Measurements from ENCODE around the gene LPP.
A peak's percentile ranks its signal among the peaks of the same experiment; 100 is the strongest.

LPP gene

GRCh38 chr3:188197388-188197847 is 43.5 kb downstream of the LPP start:
- Histone ChIP-seq H3K9me3 (ENCODE audit: control insufficient read depth, low read length) (no peaks in the 10 kb centered on the region), H3K27ac (ENCODE audit: low read depth, low read length, severe bottlenecking) (peak overlapping the region; percentile 67), H3K4me1 (ENCODE audit: control insufficient read depth, insufficient read depth, low read length, poor library complexity, severe bottlenecking) (peaks cover 34% of the 10 kb centered on the region), H3K4me3 (ENCODE audit: extremely low read depth, insufficient read depth, low read length, poor library complexity, severe bottlenecking) (no peak overlapping the region), H3K36me3 (ENCODE audit: control insufficient read depth, insufficient read depth, low read length) (peaks cover 17% of the 10 kb centered on the region)
- 69 to 85% methylated on average over 5 to 6 of the region's 8 CpGs for WGBS, 2 experiments (ENCODE audit: insufficient coverage in 2 of 2)

- no CpG with 5 or more reads among the region's 3 CpGs for WGBS, 2 experiments (ENCODE audit: insufficient coverage in 2 of 2)
- Histone ChIP-seq H3K27ac (ENCODE audit: low read depth, low read length, severe bottlenecking) (peak overlapping the region; percentile 47), H3K4me3 (ENCODE audit: extremely low read depth, insufficient read depth, low read length, poor library complexity, severe bottlenecking) (no peak overlapping the region), H3K36me3 (ENCODE audit: control insufficient read depth, insufficient read depth, low read length) (peaks cover 12% of the 10 kb centered on the region), H3K4me1 (ENCODE audit: control insufficient read depth, insufficient read depth, low read length, poor library complexity, severe bottlenecking) (peaks cover 34% of the 10 kb centered on the region), H3K9me3 (ENCODE audit: control insufficient read depth, low read length) (no peaks in the 10 kb centered on the region)
These were observed 44.0 kb downstream of the LPP start for GRCh38 chr3:188198001-188198400.

GRCh38 chr3:188198760-188199327 is 44.9 kb downstream of the LPP start:
- 89 to 90% methylated on average over 7 to 8 of the region's 9 CpGs for WGBS, 2 experiments (ENCODE audit: insufficient coverage in 2 of 2)
- no peaks in the 10 kb centered on the region for H3K9me3 ChIP-seq (ENCODE audit: control insufficient read depth, low read length)
- H3K36me3 ChIP-seq (ENCODE audit: control insufficient read depth, insufficient read depth, low read length), result peaks cover 7% of the 10 kb centered on the region
- peak overlapping the region; percentile 48 for H3K27ac ChIP-seq (ENCODE audit: low read depth, low read length, severe bottlenecking)
- H3K4me3 ChIP-seq (ENCODE audit: extremely low read depth, insufficient read depth, low read length, poor library complexity, severe bottlenecking), result no peak overlapping the region
- H3K4me1 ChIP-seq (ENCODE audit: control insufficient read depth, insufficient read depth, low read length, poor library complexity, severe bottlenecking), result peaks cover 34% of the 10 kb centered on the region

GRCh38 chr3:188199386-188199785 is 45.4 kb downstream of the LPP start:
- 97 to 99% methylated on average over 6 to 8 of the region's 8 CpGs for WGBS, 2 experiments (ENCODE audit: insufficient coverage in 2 of 2)

GRCh38 chr3:188200481-188200880 is 46.5 kb downstream of the LPP start:
- Histone ChIP-seq H3K4me1 (ENCODE audit: control insufficient read depth, insufficient read depth, low read length, poor library complexity, severe bottlenecking) (peaks cover 29% of the 10 kb centered on the region), H3K9me3 (ENCODE audit: control insufficient read depth, low read length) (no peaks in the 10 kb centered on the region), H3K4me3 (ENCODE audit: extremely low read depth, insufficient read depth, low read length, poor library complexity, severe bottlenecking) (no peak overlapping the region), H3K27ac (ENCODE audit: low read depth, low read length, severe bottlenecking) (no peak overlapping the region), H3K36me3 (ENCODE audit: control insufficient read depth, insufficient read depth, low read length) (peaks cover 15% of the 10 kb centered on the region)
- WGBS, 2 experiments (ENCODE audit: insufficient coverage in 2 of 2), result no CpG with 5 or more reads among the region's 2 CpGs

More at GRCh38 chr3:188199386-188199785, 45.4 kb downstream of the LPP start:
- H3K4me3 ChIP-seq (ENCODE audit: extremely low read depth, insufficient read depth, low read length, poor library complexity, severe bottlenecking), result no peak overlapping the region
- no peaks in the 10 kb centered on the region for H3K9me3 ChIP-seq (ENCODE audit: control insufficient read depth, low read length)
- H3K4me1 ChIP-seq (ENCODE audit: control insufficient read depth, insufficient read depth, low read length, poor library complexity, severe bottlenecking), result peaks cover 30% of the 10 kb centered on the region
- H3K36me3 ChIP-seq (ENCODE audit: control insufficient read depth, insufficient read depth, low read length), result peaks cover 10% of the 10 kb centered on the region
- H3K27ac ChIP-seq (ENCODE audit: low read depth, low read length, severe bottlenecking), result peak overlapping the region; percentile 5

- Histone ChIP-seq H3K4me3 (ENCODE audit: extremely low read depth, insufficient read depth, low read length, poor library complexity, severe bottlenecking) (no peak overlapping the region), H3K27ac (ENCODE audit: low read depth, low read length, severe bottlenecking) (no peak overlapping the region), H3K4me1 (ENCODE audit: control insufficient read depth, insufficient read depth, low read length, poor library complexity, severe bottlenecking) (peaks cover 18% of the 10 kb centered on the region), H3K36me3 (ENCODE audit: control insufficient read depth, insufficient read depth, low read length) (peaks cover 22% of the 10 kb centered on the region), H3K9me3 (ENCODE audit: control insufficient read depth, low read length) (no peaks in the 10 kb centered on the region)
- 66 to 96% methylated on average over 4 to 7 of the region's 10 CpGs for WGBS, 2 experiments (ENCODE audit: insufficient coverage in 2 of 2)
These were observed 48.6 kb downstream of the LPP start for GRCh38 chr3:188202358-188203138.

GRCh38 chr3:188204526-188204925 is 50.6 kb downstream of the LPP start:
- Histone ChIP-seq H3K27ac (ENCODE audit: low read depth, low read length, severe bottlenecking) (no peak overlapping the region), H3K4me1 (ENCODE audit: control insufficient read depth, insufficient read depth, low read length, poor library complexity, severe bottlenecking) (peaks cover 23% of the 10 kb centered on the region), H3K4me3 (ENCODE audit: extremely low read depth, insufficient read depth, low read length, poor library complexity, severe bottlenecking) (no peak overlapping the region), H3K36me3 (ENCODE audit: control insufficient read depth, insufficient read depth, low read length) (peaks cover 25% of the 10 kb centered on the region), H3K9me3 (ENCODE audit: control insufficient read depth, low read length) (no peaks in the 10 kb centered on the region)
- WGBS, 2 experiments (ENCODE audit: insufficient coverage in 2 of 2), result 100% methylated on average over 1 of the region's 2 CpGs; no CpG with 5 or more reads in 1 of the 2 experiments

GRCh38 chr3:188205992-188206416 is 52.0 kb downstream of the LPP start:
- H3K4me1 ChIP-seq (ENCODE audit: control insufficient read depth, insufficient read depth, low read length, poor library complexity, severe bottlenecking), result peaks cover 23% of the 10 kb centered on the region
- H3K36me3 ChIP-seq (ENCODE audit: control insufficient read depth, insufficient read depth, low read length), result peaks cover 35% of the 10 kb centered on the region
- 92 to 93% methylated on average over 6 to 7 of the region's 7 CpGs for WGBS, 2 experiments (ENCODE audit: insufficient coverage in 2 of 2)
- no peak overlapping the region for H3K27ac ChIP-seq (ENCODE audit: low read depth, low read length, severe bottlenecking)
- no peaks in the 10 kb centered on the region for H3K9me3 ChIP-seq (ENCODE audit: control insufficient read depth, low read length)
- no peak overlapping the region for H3K4me3 ChIP-seq (ENCODE audit: extremely low read depth, insufficient read depth, low read length, poor library complexity, severe bottlenecking)

GRCh38 chr3:188206787-188207186 is 52.8 kb downstream of the LPP start:
- 80 to 100% methylated on average over 1 of the region's 3 CpGs for WGBS, 2 experiments (ENCODE audit: insufficient coverage in 2 of 2)
- Histone ChIP-seq H3K4me3 (ENCODE audit: extremely low read depth, insufficient read depth, low read length, poor library complexity, severe bottlenecking) (no peak overlapping the region), H3K4me1 (ENCODE audit: control insufficient read depth, insufficient read depth, low read length, poor library complexity, severe bottlenecking) (peaks cover 23% of the 10 kb centered on the region)

GRCh38 chr3:188207941-188208515 is 54.1 kb downstream of the LPP start:
- Histone ChIP-seq H3K27ac (ENCODE audit: low read depth, low read length, severe bottlenecking) (peak overlapping the region; percentile 84), H3K9me3 (ENCODE audit: control insufficient read depth, low read length) (no peaks in the 10 kb centered on the region), H3K36me3 (ENCODE audit: control insufficient read depth, insufficient read depth, low read length) (peaks cover 46% of the 10 kb centered on the region), H3K4me3 (ENCODE audit: extremely low read depth, insufficient read depth, low read length, poor library complexity, severe bottlenecking) (no peak overlapping the region), H3K4me1 (ENCODE audit: control insufficient read depth, insufficient read depth, low read length, poor library complexity, severe bottlenecking) (peaks cover 33% of the 10 kb centered on the region)
- WGBS, 2 experiments (ENCODE audit: insufficient coverage in 2 of 2), result 72 to 73% methylated on average over 5 of the region's 5 CpGs

More at GRCh38 chr3:188206787-188207186, 52.8 kb downstream of the LPP start:
- H3K36me3 ChIP-seq (ENCODE audit: control insufficient read depth, insufficient read depth, low read length), result peaks cover 41% of the 10 kb centered on the region
- no peak overlapping the region for H3K27ac ChIP-seq (ENCODE audit: low read depth, low read length, severe bottlenecking)
- no peaks in the 10 kb centered on the region for H3K9me3 ChIP-seq (ENCODE audit: control insufficient read depth, low read length)

Measured in mesodermal cell (in vitro differentiated cells).